GM13977 (cell line): Measurements from ENCODE around the gene MIOS.

Experiments used
- DNase-seq: peaks from one replicate; pipeline ENCODE4 v3.0.0; 2012; ENCODE audit warnings: low spot score
- in situ Hi-C: fragments of 300-500 bp; cut with MboI; formaldehyde crosslinking; loops from one replicate; pipeline ENCODE4 v1.12.0; 2022; ENCODE audit warnings: low sequenced_read_pairs, low pct_unique_long_range_greater_than_20kb, mixed read lengths, inconsistent platforms; ENCODE audit not compliant: unreplicated experiment
- TF ChIP-seq, protein P1 (sequence below): IDR thresholded peaks from 2 replicates; pipeline ENCODE4 v1.5.1; 2012; ENCODE audit warnings: mild to moderate bottlenecking, control low read depth; ENCODE audit not compliant: insufficient read depth; ENCODE audit errors: extremely low read depth, missing control alignments

Gene MIOS

GRCh38 chr7:7577888-7578287, 11.2 kb downstream of the MIOS start:
- TF ChIP-seq, protein P1, sequence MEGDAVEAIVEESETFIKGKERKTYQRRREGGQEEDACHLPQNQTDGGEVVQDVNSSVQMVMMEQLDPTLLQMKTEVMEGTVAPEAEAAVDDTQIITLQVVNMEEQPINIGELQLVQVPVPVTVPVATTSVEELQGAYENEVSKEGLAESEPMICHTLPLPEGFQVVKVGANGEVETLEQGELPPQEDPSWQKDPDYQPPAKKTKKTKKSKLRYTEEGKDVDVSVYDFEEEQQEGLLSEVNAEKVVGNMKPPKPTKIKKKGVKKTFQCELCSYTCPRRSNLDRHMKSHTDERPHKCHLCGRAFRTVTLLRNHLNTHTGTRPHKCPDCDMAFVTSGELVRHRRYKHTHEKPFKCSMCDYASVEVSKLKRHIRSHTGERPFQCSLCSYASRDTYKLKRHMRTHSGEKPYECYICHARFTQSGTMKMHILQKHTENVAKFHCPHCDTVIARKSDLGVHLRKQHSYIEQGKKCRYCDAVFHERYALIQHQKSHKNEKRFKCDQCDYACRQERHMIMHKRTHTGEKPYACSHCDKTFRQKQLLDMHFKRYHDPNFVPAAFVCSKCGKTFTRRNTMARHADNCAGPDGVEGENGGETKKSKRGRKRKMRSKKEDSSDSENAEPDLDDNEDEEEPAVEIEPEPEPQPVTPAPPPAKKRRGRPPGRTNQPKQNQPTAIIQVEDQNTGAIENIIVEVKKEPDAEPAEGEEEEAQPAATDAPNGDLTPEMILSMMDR, result no peak
- DNase-seq, result no peak
- in situ Hi-C loops, result no loop called here

DNA sequence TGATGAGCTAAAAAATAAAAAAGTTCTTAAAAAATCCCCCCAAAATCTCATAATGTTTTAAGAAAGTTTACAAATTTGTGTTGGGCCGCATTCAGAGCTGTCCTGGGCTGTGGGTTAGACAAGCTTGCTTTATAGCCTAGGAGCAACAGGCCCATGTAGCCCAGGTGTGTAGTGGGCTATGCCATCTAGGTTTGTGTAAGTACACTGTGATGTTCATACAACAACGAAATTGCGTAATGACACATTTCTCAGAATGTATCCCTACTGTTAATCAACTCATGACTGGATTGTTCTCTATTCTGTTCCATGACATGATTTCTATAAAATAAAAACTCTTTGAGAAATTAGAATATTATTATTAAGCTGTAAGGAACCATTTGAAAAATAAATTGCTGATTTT, 13.0 kb downstream of the MIOS start:
- TF ChIP-seq, protein P1, result no peak
- in situ Hi-C loops, result no loop called here
- no peak for DNase-seq

- DNase-seq, result no peak
- TF ChIP-seq, protein P1, result no peak
- in situ Hi-C loops, result no loop called here
These were observed 15.0 kb downstream of the MIOS start for GRCh38 chr7:7581531-7582179.

- in situ Hi-C loops, result no loop called here
- TF ChIP-seq, protein P1, result no peak
- no peak for DNase-seq
These were observed 15.9 kb downstream of the MIOS start for GRCh38 chr7:7582596-7582995.

DNA sequence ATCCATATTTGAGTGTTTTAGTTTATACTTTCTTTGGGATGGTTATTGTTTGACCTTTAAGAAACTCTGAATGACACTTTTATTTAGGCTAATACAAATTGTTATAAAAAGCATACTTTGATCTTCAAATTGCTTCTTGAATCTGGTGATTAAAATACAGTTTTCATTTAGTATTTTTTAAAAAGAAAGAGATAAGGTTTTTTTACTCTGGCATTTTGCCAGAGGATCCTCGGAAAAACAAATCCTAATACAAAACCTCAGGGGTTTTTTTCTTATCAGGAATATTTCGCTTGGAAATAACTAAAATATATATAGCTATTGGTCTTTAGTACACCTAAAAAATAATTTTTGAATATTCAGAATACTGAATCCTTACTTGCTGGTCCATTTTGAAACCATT, 17.0 kb downstream of the MIOS start:
- in situ Hi-C loops, result no loop called here
- TF ChIP-seq, protein P1, result no peak
- DNase-seq, result no peak

GRCh38 chr7:7584653-7585052, 18.0 kb downstream of the MIOS start:
- TF ChIP-seq, protein P1, result no peak
- no peak for DNase-seq
- in situ Hi-C loops, result no loop called here
